Measurements from ENCODE around the gene TMEM119. TPM values are rescaled to one million over a fixed set of nuclear protein-coding genes. Genes with fewer than 3 reads are reported as not detected.

Gene TMEM119
- under 0.01 and 0.27 TPM in 2 replicates for total RNA-seq

GRCh38 chr12:108597559-108598471, at the start of gene TMEM119:
Gene TMEM119, minus strand, starts transcription at chr12:108598084. Its CDS starts 5,701 bp downstream, at chr12:108592383.

GRCh38 chr12:108633534-108634248, 35.8 kb upstream of the TMEM119 start, which contains the start of gene SELPLG:
Gene SELPLG, minus strand, starts transcription at chr12:108633894. Its CDS starts 9,587 bp downstream, at chr12:108624307.

GRCh38 chr12:108562348-108563135, 35.3 kb downstream of the TMEM119 start, which contains the start of gene ISCU:
Gene ISCU, plus strand, starts transcription at chr12:108562596. Its CDS starts 27 bp downstream, at chr12:108562623.

GRCh38 chr12:108560752-108561719, 36.8 kb downstream of the TMEM119 start, which contains the start of gene SART3:
Gene SART3, minus strand, starts transcription at chr12:108561173. Its CDS starts 19 bp downstream, at chr12:108561154.

Other genes with a start within 250 kb of the TMEM119 start
- gene FICD, start 82.8 kb downstream of the TMEM119 start, total RNA-seq, result 6.2 and 7.2 TPM in 2 replicates
- gene SART3, start 36.9 kb downstream of the TMEM119 start, total RNA-seq, result 127 and 134 TPM in 2 replicates
- gene ISCU, start 35.5 kb downstream of the TMEM119 start, total RNA-seq, result 82.8 and 99.0 TPM in 2 replicates
- 0.27 and 0.38 TPM in 2 replicates for gene SELPLG, start 35.8 kb upstream of the TMEM119 start, total RNA-seq
- gene CORO1C, start 133.4 kb upstream of the TMEM119 start, total RNA-seq, result 159 and 295 TPM in 2 replicates

Measured in endothelial cell of coronary artery (primary cell).